22Rv1 (cell line): ENCODE results near the gene TIMELESS.
"Not testable (repeated sequence)": the region's sequence is repeated elsewhere in the genome, so short reads cannot be mapped to it uniquely, and the experiment has no call there.

Source experiments
- H3K27ac ChIP-seq: fragments of 450-650 bp; 2 replicates; pipeline ENCODE4 v1.5.1; 2017
- ZFX ChIP-seq: fragments of 450-650 bp; IDR thresholded peaks from 2 replicates; pipeline ENCODE4 v1.6.1; 2017; ENCODE audit warnings: antibody characterized with exemption, borderline replicate concordance
- TF ChIP-seq, protein P1 (sequence below): fragments of 450-650 bp; IDR thresholded peaks from 2 replicates; pipeline ENCODE4 v1.5.1; 2017; ENCODE audit warnings: mild to moderate bottlenecking

TIMELESS gene

DNA sequence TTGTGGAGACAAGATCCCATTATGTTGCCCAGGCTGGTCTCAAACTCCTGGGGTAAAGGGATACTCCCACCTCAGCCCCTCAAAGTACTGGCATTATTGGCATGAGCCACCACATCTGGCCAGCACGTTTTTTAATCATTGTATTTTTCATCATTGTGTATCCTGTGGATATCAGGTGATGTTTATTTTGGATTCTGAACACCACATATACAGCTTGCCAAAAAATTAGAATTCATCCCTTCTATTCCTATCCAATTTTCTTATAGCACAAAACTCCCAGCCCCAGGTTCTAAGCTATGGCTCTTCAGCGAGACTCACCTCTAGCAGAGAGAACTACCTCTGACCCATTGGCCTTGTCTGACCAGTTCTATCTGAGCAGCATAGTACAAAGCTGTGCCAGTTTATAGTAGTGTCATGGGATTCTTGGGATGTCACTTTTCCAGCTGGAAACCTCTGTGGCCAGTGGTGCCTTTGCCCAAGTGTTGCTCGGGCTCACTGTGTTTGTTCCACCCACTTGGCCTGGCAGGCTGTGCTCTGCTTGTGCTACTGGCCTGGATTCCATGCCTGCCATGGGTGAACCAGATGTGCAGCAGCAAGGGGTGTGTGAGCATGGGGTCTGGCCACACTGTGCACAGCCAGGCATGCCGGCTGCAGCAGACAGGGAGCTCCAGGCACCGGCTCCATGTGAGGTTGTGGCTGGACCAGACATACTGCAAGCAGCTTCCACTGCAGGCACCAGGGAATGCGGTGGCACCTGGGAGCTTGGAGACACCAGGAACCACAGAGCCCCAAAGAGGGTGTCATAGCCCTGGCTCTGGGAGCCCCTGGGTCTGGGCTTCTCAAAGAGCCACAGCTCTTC, 37.2 kb downstream of the TIMELESS start:
- TF ChIP-seq, protein P1, sequence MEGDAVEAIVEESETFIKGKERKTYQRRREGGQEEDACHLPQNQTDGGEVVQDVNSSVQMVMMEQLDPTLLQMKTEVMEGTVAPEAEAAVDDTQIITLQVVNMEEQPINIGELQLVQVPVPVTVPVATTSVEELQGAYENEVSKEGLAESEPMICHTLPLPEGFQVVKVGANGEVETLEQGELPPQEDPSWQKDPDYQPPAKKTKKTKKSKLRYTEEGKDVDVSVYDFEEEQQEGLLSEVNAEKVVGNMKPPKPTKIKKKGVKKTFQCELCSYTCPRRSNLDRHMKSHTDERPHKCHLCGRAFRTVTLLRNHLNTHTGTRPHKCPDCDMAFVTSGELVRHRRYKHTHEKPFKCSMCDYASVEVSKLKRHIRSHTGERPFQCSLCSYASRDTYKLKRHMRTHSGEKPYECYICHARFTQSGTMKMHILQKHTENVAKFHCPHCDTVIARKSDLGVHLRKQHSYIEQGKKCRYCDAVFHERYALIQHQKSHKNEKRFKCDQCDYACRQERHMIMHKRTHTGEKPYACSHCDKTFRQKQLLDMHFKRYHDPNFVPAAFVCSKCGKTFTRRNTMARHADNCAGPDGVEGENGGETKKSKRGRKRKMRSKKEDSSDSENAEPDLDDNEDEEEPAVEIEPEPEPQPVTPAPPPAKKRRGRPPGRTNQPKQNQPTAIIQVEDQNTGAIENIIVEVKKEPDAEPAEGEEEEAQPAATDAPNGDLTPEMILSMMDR, result no peak
- no peak for TF ChIP-seq ZFX

DNA sequence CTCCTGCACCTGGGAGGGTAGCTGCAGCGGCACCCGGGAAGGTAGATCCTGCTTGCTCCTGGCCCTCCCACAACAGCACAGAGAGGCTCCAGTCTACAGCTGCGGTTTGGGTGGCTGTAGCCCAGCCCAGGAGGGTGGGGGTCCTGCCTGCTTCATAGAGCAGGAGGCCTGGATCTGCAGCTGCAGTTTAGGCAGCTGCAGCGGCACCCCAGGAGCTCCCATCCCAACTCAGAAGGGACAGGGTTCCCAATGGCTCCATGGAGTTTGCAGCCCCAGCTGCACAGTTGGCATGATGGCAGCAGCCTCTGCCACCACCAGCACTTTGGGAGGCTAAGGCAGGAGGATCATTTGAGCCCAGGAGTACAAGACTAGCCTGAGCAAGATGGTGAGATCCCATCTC, 38.5 kb downstream of the TIMELESS start:
- TF ChIP-seq, protein P1, result no peak
- no peak for TF ChIP-seq ZFX
- no peak overlapping the region for H3K27ac ChIP-seq

More for the DNA sequence above, 37.2 kb downstream of the TIMELESS start:
- H3K27ac ChIP-seq, result peak overlapping the region; percentile 19; the same call in 1 of the 2 replicates

DNA sequence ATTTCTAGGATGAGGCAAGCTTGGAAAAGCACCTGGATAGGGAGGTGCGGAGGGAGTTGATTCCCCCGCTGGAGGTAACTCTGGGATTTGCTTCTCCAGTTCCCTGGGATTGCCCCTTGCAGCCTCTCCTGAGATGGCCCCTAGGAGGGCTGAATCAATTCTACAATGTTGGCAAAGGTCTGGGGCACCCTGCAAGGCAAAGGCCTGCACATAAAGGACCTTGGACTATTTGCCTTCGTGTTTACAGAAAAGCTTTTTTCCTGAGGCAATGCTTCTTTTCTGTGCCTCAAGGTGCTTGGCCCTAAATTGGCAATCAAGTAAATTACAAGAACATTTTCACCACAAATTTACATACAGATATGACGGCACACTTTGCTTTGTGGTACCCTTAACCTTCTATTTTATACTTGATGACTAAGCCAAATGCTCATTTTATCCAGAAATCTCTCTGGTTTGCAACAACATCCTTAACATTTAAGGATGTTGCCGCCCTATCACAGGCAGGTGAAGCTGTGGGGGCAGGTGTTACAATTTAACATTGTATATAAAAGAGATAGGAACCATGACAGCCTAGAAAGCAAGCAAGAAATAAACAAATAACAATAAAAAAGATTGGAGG, 40.3 kb downstream of the TIMELESS start:
- TF ChIP-seq ZFX, result no peak
- TF ChIP-seq, protein P1, result no peak
- H3K27ac ChIP-seq, result no peak overlapping the region

DNA sequence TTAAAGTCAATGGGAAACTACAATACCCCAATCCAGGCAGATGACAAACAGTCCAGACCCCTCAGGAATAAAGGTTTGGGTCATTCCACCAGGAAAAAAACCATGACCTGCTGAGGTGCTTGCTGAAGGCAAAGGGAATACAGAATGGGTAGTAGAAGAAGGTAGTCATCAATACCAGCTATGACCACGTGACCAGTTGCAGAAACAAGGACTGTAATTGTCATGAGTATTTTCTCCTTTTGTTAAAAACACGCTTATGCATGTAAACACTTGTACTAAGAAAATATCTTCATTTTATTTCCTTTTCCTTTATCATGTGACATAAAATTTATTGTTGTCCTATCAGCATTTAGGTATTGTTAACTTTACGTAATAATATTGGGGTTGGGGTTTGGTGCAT, 45.0 kb downstream of the TIMELESS start:
- H3K27ac ChIP-seq, result not testable (repeated sequence)

DNA sequence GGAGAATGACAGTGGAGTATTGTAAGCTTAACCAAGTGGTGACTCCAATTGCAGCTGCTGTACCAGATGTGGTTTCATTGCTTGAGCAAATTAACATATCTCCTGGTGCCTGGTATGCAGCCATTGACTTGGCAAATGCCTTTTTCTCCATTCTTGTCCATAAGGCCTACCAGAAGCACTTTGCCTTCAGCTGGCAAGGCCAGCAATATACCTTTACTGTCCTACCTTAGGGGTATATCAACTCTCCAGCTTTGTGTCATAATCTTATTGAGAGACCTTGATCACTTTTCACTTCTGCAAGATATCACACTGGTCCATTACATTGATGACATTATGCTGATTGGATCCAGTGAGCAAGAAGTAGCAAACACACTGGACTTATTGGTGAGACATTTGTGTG, 47.6 kb downstream of the TIMELESS start:
- not testable (repeated sequence) for H3K27ac ChIP-seq

DNA sequence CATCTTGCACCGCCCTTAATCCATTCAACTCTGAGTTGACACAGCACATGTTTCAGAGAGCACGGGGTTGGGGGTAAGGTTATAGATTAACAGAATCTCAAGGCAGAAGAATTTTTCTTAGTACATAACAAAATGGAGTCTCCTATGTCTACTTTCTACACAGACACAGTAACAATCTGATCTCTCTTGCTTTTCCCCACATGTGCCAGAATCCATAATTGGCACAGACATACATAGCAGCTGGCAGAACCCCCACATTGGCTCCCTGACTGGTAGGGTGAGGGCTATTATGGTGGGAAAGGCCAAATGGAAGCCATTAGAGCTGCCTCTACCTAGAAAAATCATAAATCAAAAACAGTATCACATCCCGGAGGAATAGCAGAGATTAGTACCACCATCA, 48.1 kb downstream of the TIMELESS start:
- H3K27ac ChIP-seq, result not testable (repeated sequence)

DNA sequence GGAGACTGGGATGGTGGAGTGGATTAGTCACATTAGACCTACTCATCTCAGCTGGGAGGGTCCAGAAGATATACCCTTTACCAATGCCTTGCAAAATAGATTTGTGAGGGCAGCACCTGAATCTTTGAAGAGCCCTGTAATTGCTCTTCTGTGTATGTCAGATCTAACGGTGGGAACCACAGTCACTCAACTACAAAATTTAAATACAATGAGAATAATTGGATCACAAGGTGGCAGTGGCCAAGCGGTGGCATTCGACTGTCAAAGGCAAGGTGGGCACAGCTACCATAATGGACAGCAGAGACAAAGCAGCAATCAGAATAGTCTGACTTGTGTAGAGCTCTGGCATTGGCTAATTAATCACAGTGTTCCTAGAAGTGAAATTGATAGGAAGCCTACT, 49.8 kb downstream of the TIMELESS start:
- H3K27ac ChIP-seq, result not testable (repeated sequence)

DNA sequence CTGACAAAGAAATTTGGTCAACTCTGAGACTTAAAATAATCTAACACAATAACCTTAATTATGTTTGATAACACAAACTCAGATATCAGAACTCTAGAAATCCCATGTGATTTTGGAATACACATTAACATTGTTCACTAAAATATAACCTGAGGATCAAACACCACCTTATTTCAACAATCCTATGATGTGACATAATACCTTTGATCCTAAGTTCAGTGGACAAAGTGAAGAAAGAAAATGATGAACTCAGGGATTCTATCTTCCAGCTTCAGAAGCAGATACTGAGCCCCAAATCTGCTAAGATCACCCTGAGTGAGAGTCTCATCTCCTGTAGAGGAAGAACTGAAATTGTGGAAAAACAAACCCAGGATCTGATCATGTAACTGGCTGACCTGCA, 50.9 kb downstream of the TIMELESS start:
- no peak overlapping the region for H3K27ac ChIP-seq
- TF ChIP-seq ZFX, result no peak
- TF ChIP-seq, protein P1, result no peak

DNA sequence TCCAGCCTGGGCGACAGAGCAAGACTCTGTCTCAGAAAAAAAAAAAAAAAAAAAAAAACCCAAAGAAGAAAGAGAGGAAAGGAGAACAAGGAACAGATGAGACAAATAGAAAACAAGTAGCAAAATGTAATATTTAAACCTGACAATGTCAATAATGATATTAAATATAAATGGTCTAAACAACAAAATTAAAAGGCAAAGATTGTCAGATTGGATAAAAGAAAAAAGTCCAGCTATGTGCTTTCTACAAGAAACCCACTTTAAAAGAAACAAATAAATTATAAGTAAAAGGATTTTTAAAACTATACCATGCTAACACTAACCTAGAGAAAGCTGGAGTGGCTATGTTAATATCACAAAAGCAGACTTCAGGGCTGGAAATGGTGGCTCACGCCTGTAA, 56.9 kb downstream of the TIMELESS start:
- H3K27ac ChIP-seq, result no peak overlapping the region
- TF ChIP-seq, protein P1, result no peak
- no peak for TF ChIP-seq ZFX
